Tibial nerve (tissue), 4 donors: ENCODE measurements around the gene CCDC88B. TPM values are rescaled to one million over a fixed set of nuclear protein-coding genes. Genes with fewer than 3 reads are reported as not detected.

Source experiments
- DNase-seq, 2 donors: peaks; one replicate each; pipeline ENCODE4 v3.0.0-alpha.2; 2019; ENCODE audit warnings: low spot score in 2 of 2
- H3K27ac ChIP-seq, 4 donors: fragments of 200-600 bp; sonication (generic) in 3 of 4; one replicate each; pipeline ENCODE4 v1.5.1; 2017 to 2019; ENCODE audit warnings: mild to moderate bottlenecking in 1 of 4
- H3K27me3 ChIP-seq, 2 donors: fragments of 200-600 bp; sonication (generic) in 1 of 2; one replicate each; pipeline versions ENCODE4 v1.5.1 to v1.6.0; 2017 to 2019
- H3K36me3 ChIP-seq, 3 donors: fragments of 200-600 bp; sonication (generic); one replicate each; pipeline ENCODE4 v1.5.1; 2018 to 2019
- H3K4me1 ChIP-seq, 4 donors: fragments of 200-600 bp; sonication (generic) in 3 of 4; one replicate each; pipeline ENCODE4 v1.5.1; 2017 to 2019
- H3K4me3 ChIP-seq, 4 donors: fragments of 200-600 bp; sonication (generic) in 3 of 4; one replicate each; pipeline ENCODE4 v1.5.1; 2017 to 2019; ENCODE audit warnings: mild to moderate bottlenecking in 1 of 4, moderate library complexity in 1 of 4
- H3K9me3 ChIP-seq, 4 donors: fragments of 200-600 bp; sonication (generic) in 3 of 4; one replicate each; pipeline ENCODE4 v1.5.1; 2017 to 2019
- EP300 ChIP-seq, 2 donors: sonication (generic); formaldehyde crosslinking; IDR thresholded peaks; one replicate each; pipeline ENCODE4 v1.6.1; 2017; ENCODE audit warnings: antibody characterized with exemption in 2 of 2, mild to moderate bottlenecking in 1 of 2
- POLR2A ChIP-seq, 2 donors: fragments of 450-650 bp; IDR thresholded peaks; one replicate each; pipeline ENCODE4 v1.6.1; 2017; ENCODE audit warnings: antibody characterized with exemption in 2 of 2, mild to moderate bottlenecking in 2 of 2, moderate library complexity in 2 of 2
- WGBS, 2 donors: methylation state at CpG; one replicate each; pipeline ENCODE4 v1.1.5; 2018; 5-methylcytosine and 5-hydroxymethylcytosine counted together
- total RNA-seq, 4 donors: library from RNA; depleted of rRNA; stranded (reverse); fragments of >200 nt; gene quantifications; one replicate each; pipeline ENCODE4 v1.1.0, GENCODE V29; 2016
- TF ChIP-seq, protein P1 (sequence below), 5 experiments: fragments of 200-600 bp in 3 of 5; fragments of 450-650 bp in 2 of 5; sonication (generic) in 3 of 5; IDR thresholded peaks; one replicate each; pipeline ENCODE4 v1.5.1; 2016 to 2019; ENCODE audit warnings: antibody characterized with exemption in 5 of 5, mild to moderate bottlenecking in 3 of 5, moderate library complexity in 2 of 5

The CCDC88B gene
- total RNA-seq, 4 donors from 2014 or later, result 6.9 to 48.0 (median 14.4) TPM

DNA sequence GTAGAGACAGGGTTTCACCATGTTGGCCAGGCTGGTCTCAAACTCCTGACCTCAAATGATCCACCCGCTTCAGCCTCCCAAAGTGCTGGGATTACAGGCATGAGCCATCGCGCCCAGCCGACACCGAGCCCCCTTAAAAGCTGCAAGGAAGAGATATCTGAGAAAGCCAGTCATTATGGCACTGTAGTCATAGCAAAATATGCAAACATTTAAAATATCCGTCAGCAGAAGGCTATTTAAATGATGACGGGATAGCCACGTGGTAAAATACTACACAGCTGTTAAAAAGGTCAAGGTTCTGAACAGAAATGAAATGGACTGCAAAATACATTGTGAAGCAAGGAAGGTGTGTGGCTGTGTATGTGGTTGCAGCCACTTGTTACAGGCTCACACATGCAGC lies 6.4 kb upstream of the CCDC88B start:
- Histone ChIP-seq H3K9me3 (no peaks in the 10 kb centered on the region), H3K4me1 (peaks cover 0 to 30% (median 11%) of the 10 kb centered on the region in 4 donors), H3K4me3 (no peak overlapping the region), H3K27ac (no peak overlapping the region), H3K27me3 (no peaks in the 10 kb centered on the region), H3K36me3 (no peaks in the 10 kb centered on the region)
- TF ChIP-seq POLR2A (IDR thresholded peaks at IDR 0.05), result no peak
- no peak for TF ChIP-seq EP300 (IDR thresholded peaks at IDR 0.05)
- TF ChIP-seq, protein P1, sequence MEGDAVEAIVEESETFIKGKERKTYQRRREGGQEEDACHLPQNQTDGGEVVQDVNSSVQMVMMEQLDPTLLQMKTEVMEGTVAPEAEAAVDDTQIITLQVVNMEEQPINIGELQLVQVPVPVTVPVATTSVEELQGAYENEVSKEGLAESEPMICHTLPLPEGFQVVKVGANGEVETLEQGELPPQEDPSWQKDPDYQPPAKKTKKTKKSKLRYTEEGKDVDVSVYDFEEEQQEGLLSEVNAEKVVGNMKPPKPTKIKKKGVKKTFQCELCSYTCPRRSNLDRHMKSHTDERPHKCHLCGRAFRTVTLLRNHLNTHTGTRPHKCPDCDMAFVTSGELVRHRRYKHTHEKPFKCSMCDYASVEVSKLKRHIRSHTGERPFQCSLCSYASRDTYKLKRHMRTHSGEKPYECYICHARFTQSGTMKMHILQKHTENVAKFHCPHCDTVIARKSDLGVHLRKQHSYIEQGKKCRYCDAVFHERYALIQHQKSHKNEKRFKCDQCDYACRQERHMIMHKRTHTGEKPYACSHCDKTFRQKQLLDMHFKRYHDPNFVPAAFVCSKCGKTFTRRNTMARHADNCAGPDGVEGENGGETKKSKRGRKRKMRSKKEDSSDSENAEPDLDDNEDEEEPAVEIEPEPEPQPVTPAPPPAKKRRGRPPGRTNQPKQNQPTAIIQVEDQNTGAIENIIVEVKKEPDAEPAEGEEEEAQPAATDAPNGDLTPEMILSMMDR (IDR thresholded peaks at IDR 0.05), result no peak
- DNase-seq, result no peak
- WGBS, 2 donors, result 88 to 89% methylated on average over 8 of the region's 8 CpGs

DNA sequence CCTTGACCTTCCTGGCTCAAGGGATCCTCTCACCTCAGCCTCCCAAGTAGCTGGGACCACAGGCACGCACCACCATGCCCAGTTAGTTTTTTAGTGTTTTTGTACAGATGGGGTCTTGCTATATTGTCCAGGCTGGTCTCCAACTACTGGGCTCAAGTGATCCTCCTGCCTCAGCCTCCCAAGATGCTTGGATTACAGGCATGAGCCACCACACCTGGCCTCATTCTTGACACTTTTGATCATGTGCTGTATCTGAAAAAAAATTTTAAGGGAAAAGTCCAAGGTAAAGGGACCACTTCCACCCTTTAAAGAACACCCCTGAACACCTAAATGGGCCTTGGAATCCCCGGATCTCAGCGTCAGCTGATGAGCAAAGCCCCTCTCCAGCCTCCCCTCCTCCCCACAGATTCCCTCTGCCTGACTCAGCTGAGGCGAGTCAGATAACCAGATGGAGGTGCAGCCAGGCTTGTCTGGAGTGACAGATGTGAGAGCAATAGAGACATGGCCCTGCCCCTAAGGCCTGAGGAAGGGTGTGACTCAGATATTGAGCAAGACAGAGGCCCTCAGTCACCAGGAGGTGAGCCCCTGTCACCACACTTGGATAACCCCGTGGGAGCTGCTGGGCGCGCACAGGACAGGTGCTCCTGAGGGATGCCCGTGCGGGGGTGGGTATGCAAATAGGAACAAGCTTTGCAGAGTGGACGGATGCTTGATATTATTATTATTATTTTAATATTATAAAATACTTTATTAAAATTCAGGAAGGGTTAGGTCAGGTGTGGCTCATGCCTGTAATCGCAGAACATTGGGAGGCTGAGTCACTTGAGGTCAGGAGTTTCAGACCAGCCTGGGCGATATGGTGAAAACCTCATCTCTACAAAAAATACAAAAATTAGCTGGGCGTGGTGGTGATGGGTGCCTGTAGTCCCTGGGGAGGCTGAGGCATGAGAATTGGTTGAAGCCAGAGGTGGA lies 5.0 kb upstream of the CCDC88B start:
- Histone ChIP-seq H3K27me3 (no peaks in the 10 kb centered on the region), H3K27ac (no peak overlapping the region), H3K36me3 (no peaks in the 10 kb centered on the region), H3K9me3 (no peaks in the 10 kb centered on the region), H3K4me1 (peaks cover 0 to 21% (median 8%) of the 10 kb centered on the region in 4 donors), H3K4me3 (no peak overlapping the region)
- TF ChIP-seq, protein P1 (IDR thresholded peaks at IDR 0.05), result no peak
- TF ChIP-seq POLR2A (IDR thresholded peaks at IDR 0.05), result no peak
- TF ChIP-seq EP300 (IDR thresholded peaks at IDR 0.05), result no peak
- 66 to 67% methylated on average over 13 of the region's 13 CpGs for WGBS, 2 donors
- DNase-seq, result no peak

DNA sequence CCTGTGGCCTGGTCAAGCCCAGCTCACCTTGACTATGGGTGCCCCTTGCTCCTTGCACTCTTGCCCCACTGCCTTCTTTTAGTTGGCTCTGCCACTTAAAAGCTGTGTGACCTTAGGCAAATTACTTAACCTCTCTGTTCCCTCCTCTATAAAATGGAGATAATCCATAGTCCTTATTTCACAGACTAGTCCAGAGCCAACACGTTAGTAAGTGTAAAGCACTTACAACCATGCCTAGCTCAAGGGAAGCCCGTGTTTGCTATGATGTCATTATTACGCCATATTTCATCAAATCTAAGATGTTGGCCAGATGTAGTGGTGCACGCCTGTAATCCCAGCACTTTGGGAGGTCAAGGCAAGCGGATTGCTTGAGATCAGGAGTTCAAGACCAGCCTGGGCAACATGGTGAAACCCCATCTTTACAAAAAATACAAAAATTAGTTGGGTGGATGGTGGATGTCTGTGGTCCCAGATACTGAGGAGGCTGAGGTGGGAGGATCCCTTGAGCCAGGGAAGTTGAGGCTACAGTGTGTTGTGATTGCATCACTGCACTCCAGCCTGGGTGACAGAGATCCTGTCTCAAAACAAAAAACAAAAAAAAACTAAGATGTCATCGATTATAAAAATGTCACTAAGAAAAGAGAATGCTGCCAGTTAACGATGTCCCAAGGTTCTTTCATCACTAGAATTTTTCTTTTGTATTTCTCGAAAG lies 2.3 kb upstream of the CCDC88B start:
- no peaks in the 10 kb centered on the region for H3K27me3 ChIP-seq
- no peaks in the 10 kb centered on the region for H3K36me3 ChIP-seq
- no peak overlapping the region for H3K4me3 ChIP-seq
- 67 to 75% methylated on average over 8 of the region's 8 CpGs for WGBS, 2 donors
- no peaks in the 10 kb centered on the region for H3K9me3 ChIP-seq
- H3K4me1 ChIP-seq, result peaks cover 0 to 21% (median 9%) of the 10 kb centered on the region in 4 donors
- H3K27ac ChIP-seq, result no peak overlapping the region
- DNase-seq, result no peak
- TF ChIP-seq POLR2A (IDR thresholded peaks at IDR 0.05) (no peak), EP300 (IDR thresholded peaks at IDR 0.05) (no peak)
- TF ChIP-seq, protein P1 (IDR thresholded peaks at IDR 0.05), result no peak

DNA sequence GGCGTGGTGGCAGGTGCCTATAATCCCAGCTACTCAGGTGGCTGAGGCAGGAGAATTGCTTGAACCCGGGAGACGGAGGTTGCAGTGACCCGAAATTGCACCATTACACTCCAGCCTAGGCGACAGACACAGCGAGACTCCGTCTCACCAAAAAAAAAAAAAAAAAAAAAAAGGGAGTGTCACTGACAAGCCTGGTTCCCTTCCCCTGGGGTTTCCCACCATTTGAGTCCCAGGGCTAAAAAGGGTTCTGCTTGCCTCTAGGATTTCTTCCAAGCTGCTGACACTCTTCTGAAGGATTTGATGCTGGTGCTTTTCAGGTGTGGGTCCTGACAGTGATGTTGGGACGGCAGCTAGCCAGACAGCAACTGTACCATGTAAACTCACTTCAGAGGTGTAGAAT lies 1.3 kb upstream of the CCDC88B start:
- Histone ChIP-seq H3K27ac (no peak overlapping the region), H3K4me3 (no peak overlapping the region), H3K4me1 (peaks cover 0 to 30% (median 9%) of the 10 kb centered on the region in 4 donors), H3K36me3 (no peaks in the 10 kb centered on the region), H3K9me3 (no peaks in the 10 kb centered on the region), H3K27me3 (no peaks in the 10 kb centered on the region)
- WGBS, 2 donors, result 84 to 87% methylated on average over 8 of the region's 8 CpGs
- DNase-seq, result no peak
- TF ChIP-seq EP300 (IDR thresholded peaks at IDR 0.05) (no peak), POLR2A (IDR thresholded peaks at IDR 0.05) (no peak)
- TF ChIP-seq, protein P1 (IDR thresholded peaks at IDR 0.05), result no peak

DNA sequence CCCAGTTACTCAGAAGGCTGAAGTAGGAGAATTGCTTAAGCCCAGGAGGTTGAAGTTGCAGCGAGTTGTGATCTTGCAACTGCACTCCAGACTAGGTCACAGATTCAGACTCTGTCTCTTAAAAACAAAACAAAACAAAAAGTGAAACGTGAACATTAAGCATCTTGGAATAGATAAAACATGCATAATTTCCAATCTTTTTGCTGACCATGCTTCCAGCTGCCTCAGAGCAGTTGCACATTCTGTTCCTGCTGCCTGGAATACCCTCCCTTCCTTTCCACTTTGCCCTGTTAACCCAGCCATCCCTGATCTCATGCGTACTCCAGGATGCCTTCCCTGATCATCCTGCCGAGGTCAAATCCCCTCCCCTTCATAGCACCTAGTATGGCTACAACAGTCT lies 718 bp upstream of the CCDC88B start:
- WGBS, 2 donors, result 59 to 67% methylated on average over 4 of the region's 4 CpGs

More for the DNA sequence above, 718 bp upstream of the CCDC88B start:
- DNase-seq, result no peak
- H3K36me3 ChIP-seq, result no peaks in the 10 kb centered on the region
- H3K4me3 ChIP-seq, result no peak overlapping the region
- no peaks in the 10 kb centered on the region for H3K9me3 ChIP-seq
- H3K27ac ChIP-seq, result peak overlapping the region in 1 of 4 donors; percentile 72
- H3K27me3 ChIP-seq, result no peaks in the 10 kb centered on the region
- TF ChIP-seq POLR2A (IDR thresholded peaks at IDR 0.05) (no peak), EP300 (IDR thresholded peaks at IDR 0.05) (no peak)
- TF ChIP-seq, protein P1 (IDR thresholded peaks at IDR 0.05), result no peak
- H3K4me1 ChIP-seq, result peaks cover 0 to 30% (median 9%) of the 10 kb centered on the region in 4 donors
